Gastroesophageal sphincter (tissue), 4 donors: ENCODE measurements around the gene IFT80. TPM values are rescaled to one million over a fixed set of nuclear protein-coding genes. Genes with fewer than 3 reads are reported as not detected.

Experiments
- ATAC-seq: fragments of 150-250 bp; one replicate; pipeline ENCODE4 v1.9.1; 2016; ENCODE audit warnings: mild to moderate bottlenecking, moderate library complexity
- H3K27ac ChIP-seq, 4 donors: fragments of 200-600 bp; sonication (generic) in 3 of 4; 1 replicate in 3 of 4; 2 replicates in 1 of 4; pipeline ENCODE4 v1.5.1; 2016 to 2019
- H3K27me3 ChIP-seq: fragments of 200-600 bp; sonication (generic); one replicate; pipeline ENCODE4 v1.5.1; 2019
- H3K36me3 ChIP-seq, 2 donors: fragments of 200-600 bp; sonication (generic); one replicate each; pipeline ENCODE4 v1.5.1; 2019; ENCODE audit warnings: control low read depth in 1 of 2
- H3K4me1 ChIP-seq, 3 donors: fragments of 200-600 bp; sonication (generic); 1 replicate in 2 of 3; 2 replicates in 1 of 3; pipeline ENCODE4 v1.5.1; 2016 to 2019; ENCODE audit warnings: control low read depth in 2 of 3
- H3K4me3 ChIP-seq, 2 donors: fragments of 200-600 bp; sonication (generic); one replicate each; pipeline ENCODE4 v1.5.1; 2019; ENCODE audit warnings: mild to moderate bottlenecking in 1 of 2, moderate library complexity in 1 of 2
- H3K9me3 ChIP-seq, 3 donors: fragments of 200-600 bp; sonication (generic); one replicate each; pipeline ENCODE4 v1.5.1; 2017 to 2019; ENCODE audit warnings: control low read depth in 2 of 3
- EP300 ChIP-seq: sonication (generic); formaldehyde crosslinking; IDR thresholded peaks from one replicate; pipeline ENCODE4 v1.6.1; 2017; ENCODE audit warnings: antibody characterized with exemption, mild to moderate bottlenecking
- POLR2A ChIP-seq, 2 donors: fragments of 450-650 bp; IDR thresholded peaks; one replicate each; pipeline ENCODE4 v1.6.1; 2017; ENCODE audit warnings: antibody characterized with exemption in 2 of 2, mild to moderate bottlenecking in 2 of 2, moderate library complexity in 1 of 2
- POLR2AphosphoS5 ChIP-seq: sonication (generic); formaldehyde crosslinking; IDR thresholded peaks from one replicate; pipeline ENCODE4 v1.6.1; 2017; ENCODE audit warnings: antibody characterized with exemption
- WGBS, 2 donors: methylation state at CpG; one replicate each; pipeline ENCODE4 v1.1.5; 2018; ENCODE audit warnings: low coverage in 1 of 2; 5-methylcytosine and 5-hydroxymethylcytosine counted together
- total RNA-seq, 4 donors: library from RNA; depleted of rRNA; stranded (reverse); fragments of >200 nt; gene quantifications; one replicate each; pipeline ENCODE4 v1.1.0, GENCODE V29; 2016
- TF ChIP-seq, protein P1 (sequence below), 4 experiments: fragments of 200-600 bp in 2 of 4; fragments of 450-650 bp in 2 of 4; sonication (generic) in 1 of 4; IDR thresholded peaks; one replicate each; pipeline ENCODE4 v1.5.1; 2017 to 2019; ENCODE audit warnings: antibody characterized with exemption in 4 of 4, mild to moderate bottlenecking in 2 of 4, moderate library complexity in 2 of 4

IFT80 gene
- total RNA-seq, 4 donors from 2014 or later, result 14.9 to 36.6 (median 20.1) TPM

DNA sequence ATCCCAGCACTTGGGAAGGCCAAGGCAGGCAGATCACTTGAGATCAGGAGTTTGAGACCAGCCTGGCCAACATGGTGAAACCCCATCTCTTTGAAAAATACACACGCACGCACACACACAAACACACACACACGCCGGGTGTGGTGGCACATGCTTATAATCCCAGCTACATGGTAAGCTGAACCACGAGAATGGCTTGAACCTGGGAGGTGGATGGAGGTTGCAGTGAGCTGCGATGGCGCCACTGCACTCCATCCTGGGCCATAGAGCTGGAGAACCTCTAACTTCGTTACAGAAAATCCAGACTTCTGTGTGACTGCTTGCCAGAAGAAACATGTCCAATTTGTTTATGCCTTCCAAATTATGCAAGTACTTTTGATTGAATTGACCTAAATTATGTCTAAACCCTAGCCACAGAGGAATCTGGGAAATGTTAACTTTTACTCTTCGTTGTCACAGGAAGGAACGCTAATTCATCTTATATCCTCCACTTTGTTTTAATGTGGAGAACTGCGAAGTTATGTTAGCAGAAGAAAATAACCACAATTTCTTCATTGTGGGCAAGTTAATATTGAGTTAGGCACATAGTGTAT lies 28.9 kb upstream of the IFT80 start:
- Histone ChIP-seq H3K27me3 (no peaks in the 10 kb centered on the region), H3K9me3 (no peaks in the 10 kb centered on the region), H3K27ac (no peak overlapping the region), H3K4me1 (no peaks in the 10 kb centered on the region), H3K36me3 (peaks cover 0 to 82% of the 10 kb centered on the region in 2 donors), H3K4me3 (no peak overlapping the region)
- TF ChIP-seq EP300, result no peak
- TF ChIP-seq POLR2AphosphoS5, result no peak
- TF ChIP-seq, protein P1, sequence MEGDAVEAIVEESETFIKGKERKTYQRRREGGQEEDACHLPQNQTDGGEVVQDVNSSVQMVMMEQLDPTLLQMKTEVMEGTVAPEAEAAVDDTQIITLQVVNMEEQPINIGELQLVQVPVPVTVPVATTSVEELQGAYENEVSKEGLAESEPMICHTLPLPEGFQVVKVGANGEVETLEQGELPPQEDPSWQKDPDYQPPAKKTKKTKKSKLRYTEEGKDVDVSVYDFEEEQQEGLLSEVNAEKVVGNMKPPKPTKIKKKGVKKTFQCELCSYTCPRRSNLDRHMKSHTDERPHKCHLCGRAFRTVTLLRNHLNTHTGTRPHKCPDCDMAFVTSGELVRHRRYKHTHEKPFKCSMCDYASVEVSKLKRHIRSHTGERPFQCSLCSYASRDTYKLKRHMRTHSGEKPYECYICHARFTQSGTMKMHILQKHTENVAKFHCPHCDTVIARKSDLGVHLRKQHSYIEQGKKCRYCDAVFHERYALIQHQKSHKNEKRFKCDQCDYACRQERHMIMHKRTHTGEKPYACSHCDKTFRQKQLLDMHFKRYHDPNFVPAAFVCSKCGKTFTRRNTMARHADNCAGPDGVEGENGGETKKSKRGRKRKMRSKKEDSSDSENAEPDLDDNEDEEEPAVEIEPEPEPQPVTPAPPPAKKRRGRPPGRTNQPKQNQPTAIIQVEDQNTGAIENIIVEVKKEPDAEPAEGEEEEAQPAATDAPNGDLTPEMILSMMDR (IDR thresholded peaks at IDR 0.05), result no peak
- 71 to 90% methylated on average over 6 to 9 of the region's 11 CpGs for WGBS, 2 donors
- no peak for ATAC-seq

DNA sequence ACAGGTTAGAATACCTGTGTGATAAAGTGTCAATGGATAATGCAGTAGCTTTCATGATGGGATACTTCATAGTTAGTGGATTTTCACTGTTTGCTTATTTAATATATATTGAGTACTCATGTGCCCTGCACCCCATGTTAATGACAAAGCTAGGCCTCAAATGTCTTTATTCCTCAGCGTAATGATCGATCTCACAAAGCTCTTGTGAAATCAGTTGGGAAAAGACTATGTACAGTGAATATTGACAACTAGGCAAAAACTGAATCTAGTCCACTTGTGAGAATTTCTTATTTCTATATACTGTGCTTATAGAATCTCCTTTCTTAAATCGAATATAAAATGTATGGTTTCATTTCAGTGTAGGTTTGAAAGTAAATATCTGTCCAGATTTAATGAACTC lies 18.3 kb upstream of the IFT80 start:
- no peak overlapping the region for H3K27ac ChIP-seq
- WGBS, 2 donors, result 78 to 96% methylated on average over 3 of the region's 3 CpGs
- H3K9me3 ChIP-seq, result no peaks in the 10 kb centered on the region
- no peak for ATAC-seq
- H3K27me3 ChIP-seq, result no peaks in the 10 kb centered on the region
- no peaks in the 10 kb centered on the region for H3K4me1 ChIP-seq
- no peak overlapping the region for H3K4me3 ChIP-seq
- TF ChIP-seq POLR2AphosphoS5 (no peak), POLR2A (IDR thresholded peaks at IDR 0.05) (no peak)
- H3K36me3 ChIP-seq, result peaks cover 4 to 84% of the 10 kb centered on the region in 2 donors

DNA sequence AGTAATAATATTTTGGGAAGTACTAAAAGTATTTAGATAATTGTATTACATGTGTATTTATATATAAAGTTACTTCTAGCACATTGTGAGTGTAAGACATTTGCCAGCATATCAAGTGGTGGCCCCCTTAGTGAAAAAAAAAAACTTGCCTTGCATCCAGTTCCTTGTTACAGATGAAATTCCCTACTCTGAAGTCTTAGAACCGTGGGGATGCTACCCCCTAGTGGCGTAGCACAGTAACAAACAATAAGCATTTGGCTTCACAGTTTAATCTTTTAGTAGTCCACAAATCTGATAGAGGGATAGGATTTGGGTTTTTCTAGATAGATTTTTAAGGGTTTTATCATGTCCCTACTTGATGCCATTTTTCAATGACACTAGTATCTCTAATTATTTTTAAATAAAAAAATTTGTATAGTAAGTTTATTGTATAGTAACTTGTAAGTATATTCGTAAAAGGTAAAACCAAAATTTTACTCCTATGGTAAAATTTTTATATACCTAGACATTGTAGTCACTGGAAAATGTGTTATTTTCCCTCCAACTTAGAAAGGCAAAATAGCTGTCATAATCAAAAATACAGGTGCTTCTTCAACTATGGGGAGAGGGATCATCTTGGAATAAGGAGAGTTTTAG lies 14.7 kb upstream of the IFT80 start:
- peaks cover 4 to 52% of the 10 kb centered on the region in 2 donors for H3K36me3 ChIP-seq

DNA sequence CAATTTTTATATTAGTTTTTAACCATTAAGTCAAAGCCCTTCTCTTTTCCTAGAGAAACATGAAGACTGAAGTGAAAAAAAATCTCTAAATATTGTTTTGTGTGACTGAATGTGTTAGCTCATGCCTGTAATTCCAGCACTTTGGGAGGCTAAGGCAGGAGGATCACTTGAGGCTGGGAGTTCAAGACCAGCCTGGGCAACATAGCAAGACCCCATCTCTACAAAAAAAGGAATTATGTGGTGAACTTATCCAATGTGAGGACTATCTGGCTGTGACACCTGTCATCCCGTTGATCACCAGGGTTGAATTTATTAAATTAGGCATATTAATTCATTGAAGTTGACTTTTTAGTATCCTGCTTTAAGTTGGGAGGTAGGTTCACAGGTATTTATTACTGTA lies 13.5 kb upstream of the IFT80 start:
- no peaks in the 10 kb centered on the region for H3K9me3 ChIP-seq
- H3K27me3 ChIP-seq, result no peaks in the 10 kb centered on the region
- ATAC-seq, result no peak
- H3K36me3 ChIP-seq, result peaks cover 4 to 42% of the 10 kb centered on the region in 2 donors
- no peaks in the 10 kb centered on the region for H3K4me1 ChIP-seq
- H3K4me3 ChIP-seq, result no peak overlapping the region
- WGBS, 2 donors, result 38 to 83% methylated on average over 1 of the region's 1 CpG
- no peak overlapping the region for H3K27ac ChIP-seq
- TF ChIP-seq, protein P1 (IDR thresholded peaks at IDR 0.05), result no peak
- TF ChIP-seq POLR2AphosphoS5 (no peak), POLR2A (IDR thresholded peaks at IDR 0.05) (no peak), EP300 (no peak)

More for the DNA sequence above, 14.7 kb upstream of the IFT80 start:
- Histone ChIP-seq H3K27me3 (no peaks in the 10 kb centered on the region), H3K9me3 (no peaks in the 10 kb centered on the region), H3K4me3 (no peak overlapping the region), H3K4me1 (no peaks in the 10 kb centered on the region), H3K27ac (no peak overlapping the region)
- 23 to 34% methylated on average over 3 of the region's 3 CpGs for WGBS, 2 donors
- TF ChIP-seq, protein P1 (IDR thresholded peaks at IDR 0.05), result peak; percentile 69 to 79 (median 78)
- no peak for TF ChIP-seq POLR2AphosphoS5
- no peak for ATAC-seq

DNA sequence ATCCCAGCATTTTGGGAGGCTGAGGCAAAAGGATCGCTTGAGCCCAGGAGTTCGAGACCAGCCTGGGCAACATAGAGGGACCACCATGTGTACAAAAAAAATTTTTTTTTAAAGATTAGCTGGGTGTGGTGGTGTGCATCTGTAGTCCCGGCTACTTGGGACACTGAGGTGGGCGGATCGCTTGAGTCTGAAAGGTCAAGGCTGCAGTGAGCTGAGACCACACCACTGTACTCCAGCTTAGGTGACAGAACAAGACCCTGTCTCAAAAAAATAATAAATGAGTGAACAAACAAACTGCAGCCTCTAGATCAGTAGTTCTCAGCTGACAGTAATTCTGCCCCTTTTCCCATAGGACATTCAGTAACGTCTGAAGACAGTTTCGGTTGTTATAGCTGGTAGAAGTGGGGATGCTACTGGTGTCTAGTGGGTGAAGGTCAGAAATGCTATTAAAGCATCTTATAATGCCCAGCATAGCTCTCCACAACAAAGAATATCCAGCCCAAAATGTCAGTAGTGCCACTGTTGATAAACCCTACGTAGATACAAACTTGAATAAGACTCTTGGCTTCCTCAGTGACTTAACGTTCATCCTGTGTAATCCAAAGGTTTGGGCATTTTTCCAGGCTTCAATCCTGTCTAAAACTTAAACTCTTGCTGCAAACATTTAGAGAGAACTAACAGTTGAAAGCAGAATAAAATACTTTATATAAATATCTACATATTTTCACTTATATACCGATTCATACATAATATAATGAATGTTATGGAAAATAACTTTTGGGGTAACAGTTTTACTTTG lies 11.0 kb upstream of the IFT80 start:
- H3K9me3 ChIP-seq, result no peaks in the 10 kb centered on the region
- 61 to 68% methylated on average over 8 to 9 of the region's 10 CpGs for WGBS, 2 donors
- H3K36me3 ChIP-seq, result peaks cover 0 to 17% of the 10 kb centered on the region in 2 donors
- H3K27me3 ChIP-seq, result no peaks in the 10 kb centered on the region
- no peak overlapping the region for H3K4me3 ChIP-seq
- no peaks in the 10 kb centered on the region for H3K4me1 ChIP-seq
- no peak overlapping the region for H3K27ac ChIP-seq
- no peak for ATAC-seq
- TF ChIP-seq, protein P1 (IDR thresholded peaks at IDR 0.05), result no peak
- no peak for TF ChIP-seq POLR2A (IDR thresholded peaks at IDR 0.05)
- no peak for TF ChIP-seq EP300
